HG03558 (cell line): Measurements from ENCODE around the gene KIRREL1.

ENCODE experiments used
- ATAC-seq: cut with Tn5 transposase; IDR thresholded peaks from one replicate; pipeline ENCODE4 v1.9.1; 2021; ENCODE audit warnings: moderate number of reproducible peaks; ENCODE audit not compliant: unreplicated experiment; ENCODE audit errors: extremely low read depth

The KIRREL1 gene

DNA sequence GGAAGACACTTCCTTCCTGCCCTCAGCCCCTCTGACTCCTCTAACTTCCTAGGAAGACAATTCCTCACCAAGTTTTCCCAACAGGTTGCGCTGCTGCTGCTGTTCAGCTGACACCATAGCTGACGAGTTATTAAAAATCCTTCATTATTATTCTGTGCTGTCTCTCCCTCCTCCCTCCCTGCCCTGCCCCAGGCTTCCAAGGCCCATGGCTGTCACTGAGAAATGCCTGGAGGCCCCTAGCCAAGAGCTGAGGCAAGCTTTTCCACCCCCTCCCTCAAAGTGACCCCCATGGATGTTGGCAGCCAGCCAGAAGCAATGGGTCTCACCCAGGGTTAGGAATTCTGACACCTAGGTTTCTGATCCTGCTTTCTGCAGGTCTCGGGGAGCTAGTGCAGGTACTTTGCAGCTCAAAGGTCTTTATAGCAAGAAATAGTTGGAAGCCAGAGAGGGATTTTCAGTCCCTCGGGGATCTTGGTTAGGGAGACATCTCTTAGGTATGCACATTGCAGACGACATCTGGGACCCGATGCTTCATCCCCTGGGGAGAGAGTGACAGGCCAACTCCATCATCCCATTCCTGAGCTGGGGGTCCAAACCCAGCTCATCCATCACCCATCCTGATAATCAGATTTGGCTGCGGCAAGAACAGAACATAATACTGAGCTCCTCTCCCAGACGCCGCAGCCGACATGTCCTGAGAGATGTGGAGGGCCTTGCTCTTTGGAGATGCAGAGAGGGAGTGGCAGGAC, 65.0 kb downstream of the KIRREL1 start:
- ATAC-seq: no peak

DNA sequence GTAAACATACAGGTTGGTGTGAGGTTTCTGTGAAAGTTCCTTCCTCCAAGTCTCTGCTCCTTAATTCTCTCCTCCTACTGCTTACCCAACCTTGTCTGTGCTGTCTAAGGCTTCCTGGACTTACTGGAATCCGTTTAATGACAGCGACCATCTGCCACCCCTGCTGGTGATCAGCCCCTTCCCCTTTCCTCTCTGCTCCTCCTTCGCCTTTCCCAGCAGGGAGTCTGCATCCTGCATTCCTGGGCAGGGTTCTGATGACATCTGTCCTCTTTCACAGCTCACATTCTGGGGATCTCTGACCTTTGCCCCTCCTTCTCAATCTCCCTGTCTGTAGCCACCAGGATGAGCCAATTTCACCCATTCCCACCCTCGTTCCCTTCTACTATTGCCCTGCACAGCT, 66.5 kb downstream of the KIRREL1 start:
- no peak for ATAC-seq

DNA sequence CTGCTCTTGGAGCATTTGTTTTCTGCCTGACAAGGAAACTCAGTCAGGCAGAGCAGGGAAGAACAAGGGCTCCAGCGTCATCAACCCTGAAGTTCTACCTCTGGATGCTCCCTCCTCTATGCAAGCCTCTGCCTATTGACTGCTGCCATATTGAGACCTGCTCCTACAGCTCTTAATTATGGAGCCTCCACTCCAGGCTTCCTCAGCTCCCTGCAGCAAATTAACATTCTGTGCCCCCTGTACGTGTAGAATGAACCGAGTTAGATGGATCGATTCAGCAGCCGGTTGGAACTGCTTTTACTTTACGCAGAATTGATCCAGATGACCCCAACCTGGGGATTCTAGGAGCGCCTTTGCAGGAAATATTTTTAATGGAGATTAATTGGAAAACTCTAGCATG, 68.7 kb downstream of the KIRREL1 start:
- no peak for ATAC-seq

DNA sequence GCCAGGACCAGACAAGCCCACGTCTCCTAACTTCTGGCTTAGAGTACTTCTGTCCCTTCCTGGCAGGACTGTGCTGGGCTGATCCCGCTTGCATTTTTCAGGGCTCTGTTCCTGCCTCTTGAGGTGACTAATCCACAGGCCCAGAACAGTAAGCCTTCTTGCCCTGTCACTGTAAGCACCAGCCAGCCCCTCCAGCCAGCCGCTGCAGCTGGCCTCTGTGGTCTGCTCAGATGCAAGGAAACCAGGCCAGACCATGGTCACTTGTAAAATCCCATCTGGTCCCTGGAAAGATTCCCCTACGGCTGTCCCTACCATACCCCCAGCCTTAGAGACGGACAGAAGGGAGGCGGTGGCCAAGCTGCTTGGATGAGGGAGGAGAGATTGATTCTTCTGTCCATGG, 74.2 kb downstream of the KIRREL1 start:
- no peak for ATAC-seq

DNA sequence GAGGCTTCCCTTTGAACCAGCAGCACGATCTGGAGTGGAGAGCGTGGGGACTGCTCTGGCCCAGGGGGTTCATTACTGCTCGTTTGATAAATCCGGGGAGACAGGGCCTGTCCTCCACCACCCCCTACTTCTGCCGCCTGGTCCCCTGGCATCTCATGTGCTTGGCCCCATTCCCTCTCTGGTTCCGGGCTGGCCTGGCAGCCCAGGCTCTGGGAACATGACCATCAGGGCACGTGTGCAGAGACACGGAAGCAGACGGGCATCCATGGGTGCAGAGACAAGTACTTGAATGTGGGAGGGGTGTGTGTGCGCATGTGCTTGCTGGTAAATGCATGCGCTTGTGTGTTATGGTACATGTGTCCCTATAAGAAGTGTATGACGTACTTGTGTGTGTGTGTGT, 75.5 kb downstream of the KIRREL1 start:
- no peak for ATAC-seq

DNA sequence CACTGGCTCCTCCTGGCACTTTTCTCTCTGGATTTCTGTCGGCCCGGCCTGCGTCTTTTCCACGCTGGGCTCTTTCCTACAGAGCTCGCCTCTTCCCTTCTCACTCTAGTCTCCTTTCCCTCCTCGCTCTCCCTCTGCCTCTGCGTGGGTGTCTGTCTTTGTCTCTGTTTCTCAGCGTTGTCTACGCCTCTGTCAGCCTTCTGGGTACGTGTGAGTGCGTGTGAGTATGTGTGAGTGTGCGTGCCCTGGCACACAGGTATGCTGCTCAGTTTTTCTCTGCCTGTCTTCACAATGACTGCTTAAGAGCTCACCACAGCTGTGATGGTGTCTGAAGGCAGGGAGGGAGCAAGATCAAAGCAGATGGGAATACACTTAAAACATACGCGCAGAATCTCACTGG, 77.7 kb downstream of the KIRREL1 start:
- ATAC-seq: no peak

DNA sequence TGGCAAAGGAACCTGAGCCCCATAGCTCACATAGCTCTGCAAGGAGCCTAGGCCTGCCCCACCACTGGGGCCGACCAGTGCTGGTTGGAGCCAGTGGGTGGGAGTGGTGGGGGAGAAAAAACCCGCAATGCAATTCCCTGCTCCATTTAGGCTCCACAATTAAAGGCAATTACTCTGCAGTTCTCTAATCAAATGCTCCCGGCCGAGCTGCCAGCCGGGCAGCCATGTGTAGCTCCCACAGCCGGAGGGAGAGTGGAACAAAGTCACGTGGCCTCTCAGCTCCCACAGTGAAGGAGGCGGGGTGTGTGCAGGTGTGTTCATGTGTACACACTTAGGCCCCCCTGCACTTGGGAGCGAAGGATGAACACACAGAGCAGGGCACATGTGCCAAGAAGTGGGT, 81.6 kb downstream of the KIRREL1 start:
- no peak for ATAC-seq

DNA sequence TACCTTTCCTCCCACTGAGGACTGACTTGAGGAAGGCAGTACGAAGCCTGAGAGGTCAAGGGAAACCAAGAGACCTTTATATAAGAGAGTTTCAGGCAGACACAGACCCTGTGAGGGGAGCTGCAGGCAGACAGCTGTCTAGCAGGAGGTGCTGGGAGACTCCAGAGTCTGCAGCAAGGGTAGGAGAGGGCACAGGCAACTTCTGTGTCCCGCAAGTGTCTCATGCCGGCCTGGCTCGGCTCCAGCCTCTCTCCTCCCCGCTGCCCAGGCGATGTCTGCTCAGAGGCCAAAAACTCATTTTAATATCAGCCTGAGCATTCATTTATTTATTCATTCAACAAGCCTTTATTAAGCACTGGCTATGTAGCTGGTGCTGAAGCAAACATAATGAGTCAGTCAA, 83.0 kb downstream of the KIRREL1 start:
- no peak for ATAC-seq

DNA sequence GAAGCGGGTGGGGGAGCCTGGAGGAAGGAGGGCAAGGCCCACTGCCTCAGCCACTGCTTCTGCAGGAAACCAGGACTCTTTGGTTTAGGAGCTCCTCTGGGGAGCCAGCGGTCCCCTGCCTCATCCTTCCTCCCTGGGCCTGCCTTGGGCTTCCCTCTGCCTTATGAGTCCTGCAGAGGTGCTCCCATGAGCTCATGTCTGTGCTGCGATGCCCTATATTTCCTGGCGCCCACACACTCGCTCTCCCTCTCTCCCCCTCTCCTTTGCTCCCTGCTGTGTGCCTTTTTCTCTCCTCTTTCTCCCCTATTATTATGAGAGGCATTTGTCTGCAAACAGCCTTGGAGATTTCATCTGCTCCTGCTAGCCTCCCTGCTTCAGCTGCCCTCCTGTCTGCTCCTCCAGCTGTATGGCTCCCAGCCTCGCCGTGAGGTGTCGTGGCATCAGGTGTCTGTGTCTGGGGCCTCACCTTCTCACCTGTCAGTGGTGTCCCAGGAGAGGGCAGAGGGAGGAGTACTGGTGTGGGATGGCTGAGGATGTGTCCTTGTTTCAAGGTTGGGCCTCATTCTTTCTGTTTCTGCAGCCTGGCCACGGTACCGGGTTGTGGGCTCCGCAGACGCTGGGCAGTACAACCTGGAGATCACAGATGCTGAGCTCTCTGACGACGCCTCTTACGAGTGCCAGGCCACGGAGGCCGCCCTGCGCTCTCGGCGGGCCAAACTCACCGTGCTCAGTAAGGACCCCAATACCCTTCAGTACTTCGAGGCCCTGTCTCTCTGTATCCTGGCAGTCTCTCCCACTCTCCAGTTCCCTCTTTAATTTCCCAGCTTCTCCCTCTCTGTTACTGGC, 84.2 kb downstream of the KIRREL1 start:
- ATAC-seq: no peak

DNA sequence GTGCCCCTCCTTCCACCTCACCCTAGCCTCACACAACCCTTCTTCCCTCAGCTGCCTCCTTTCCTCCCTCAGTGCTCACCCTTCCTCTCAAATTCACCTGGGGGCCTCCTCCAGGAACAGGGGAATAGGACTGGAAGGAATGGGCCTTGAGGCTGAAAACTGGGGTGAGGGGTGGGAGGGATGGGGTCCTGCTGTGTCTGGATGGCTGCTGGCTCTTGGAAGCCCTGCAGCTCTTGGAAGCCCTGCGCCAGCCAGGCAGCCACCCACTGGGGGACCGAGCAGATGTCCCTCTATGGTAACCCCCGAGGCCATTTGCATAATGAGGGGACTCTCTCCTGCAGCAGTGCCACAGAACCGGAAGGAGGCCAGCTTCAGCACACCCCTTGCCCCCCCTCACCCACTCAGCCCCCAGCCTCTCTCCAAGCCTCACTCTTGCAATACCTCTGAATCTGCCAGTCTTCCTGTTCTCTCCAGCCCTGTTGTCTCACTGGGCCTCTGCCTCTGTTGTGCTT, 85.2 kb downstream of the KIRREL1 start:
- no peak for ATAC-seq

DNA sequence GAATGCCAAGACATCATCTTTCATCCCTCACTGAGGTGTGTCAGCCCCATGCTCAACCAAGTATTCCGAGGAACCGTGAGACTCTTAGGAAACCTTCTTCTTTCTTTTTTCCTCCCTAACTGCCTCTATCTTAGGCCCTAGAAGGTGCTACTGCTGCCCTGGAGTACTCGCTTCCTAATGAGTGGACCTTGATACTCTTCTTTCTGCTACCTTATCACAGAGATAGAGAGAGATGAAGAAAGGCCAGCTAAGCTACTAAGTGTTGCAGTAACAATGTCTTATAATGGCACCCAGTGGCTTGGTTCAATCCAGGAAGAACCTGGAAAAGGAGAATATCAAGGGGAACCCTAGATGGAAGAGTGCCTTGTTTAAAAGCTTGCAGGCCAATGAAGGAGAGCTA, 86.6 kb downstream of the KIRREL1 start:
- no peak for ATAC-seq

DNA sequence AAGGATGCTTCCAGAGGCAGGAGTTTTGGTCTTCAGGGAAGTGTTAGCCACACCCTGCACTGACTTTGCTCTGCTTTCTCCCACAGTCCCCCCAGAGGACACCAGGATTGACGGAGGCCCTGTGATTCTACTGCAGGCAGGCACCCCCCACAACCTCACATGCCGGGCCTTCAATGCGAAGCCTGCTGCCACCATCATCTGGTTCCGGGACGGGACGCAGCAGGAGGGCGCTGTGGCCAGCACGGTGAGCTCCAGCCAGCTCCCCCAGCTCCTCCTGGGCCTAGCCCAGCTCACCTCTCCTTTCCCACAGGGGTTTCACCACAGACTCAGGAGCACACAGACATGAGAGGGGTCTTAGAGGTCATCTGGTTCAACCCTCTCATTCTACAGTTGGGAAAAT, 90.9 kb downstream of the KIRREL1 start:
- ATAC-seq: no peak

DNA sequence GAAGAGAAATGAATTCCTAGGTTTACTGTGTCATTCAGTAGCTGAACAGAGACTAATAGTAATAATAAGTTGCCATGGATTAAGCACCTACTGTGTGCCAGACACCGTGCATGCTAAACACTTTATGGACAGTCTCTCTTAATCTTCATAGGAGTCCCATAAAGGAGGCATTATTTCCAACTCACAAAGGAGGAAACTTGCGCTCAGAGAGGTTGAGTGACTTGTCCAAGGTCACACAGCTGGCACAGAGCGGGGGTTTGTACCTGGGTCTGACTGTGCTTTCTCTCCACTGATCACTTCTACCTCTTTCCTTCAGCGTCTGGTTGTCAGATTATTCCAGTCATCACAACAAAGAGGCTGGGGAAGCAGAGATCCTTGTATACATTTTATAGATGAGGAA, 91.3 kb downstream of the KIRREL1 start:
- no peak for ATAC-seq

DNA sequence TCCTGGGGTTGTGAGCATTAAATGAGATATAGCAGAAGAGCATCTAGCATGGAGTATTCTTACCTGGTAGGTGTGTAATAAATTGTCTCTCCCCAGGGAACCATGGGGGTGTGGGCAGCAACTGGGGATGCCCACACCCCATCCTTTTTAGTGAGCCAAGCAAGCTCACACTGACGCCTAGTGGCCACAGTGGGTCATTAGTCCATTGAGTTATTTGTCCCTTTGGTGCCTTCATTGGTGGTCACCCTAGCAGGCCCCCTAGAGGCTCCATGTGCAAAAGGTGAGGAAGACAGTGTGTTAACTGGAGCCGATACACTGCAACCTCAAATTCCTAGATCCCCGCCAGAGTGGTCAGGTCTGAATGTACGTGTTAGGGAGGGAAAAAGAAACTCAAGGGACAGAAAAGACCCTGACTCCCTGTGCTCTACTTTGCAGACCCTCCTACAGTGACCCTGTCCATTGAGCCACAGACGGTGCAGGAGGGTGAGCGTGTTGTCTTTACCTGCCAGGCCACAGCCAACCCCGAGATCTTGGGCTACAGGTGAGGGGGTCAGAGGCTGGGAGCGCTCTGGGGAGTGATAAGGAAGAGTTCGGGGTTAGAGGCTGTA, 94.0 kb downstream of the KIRREL1 start:
- ATAC-seq: no peak

DNA sequence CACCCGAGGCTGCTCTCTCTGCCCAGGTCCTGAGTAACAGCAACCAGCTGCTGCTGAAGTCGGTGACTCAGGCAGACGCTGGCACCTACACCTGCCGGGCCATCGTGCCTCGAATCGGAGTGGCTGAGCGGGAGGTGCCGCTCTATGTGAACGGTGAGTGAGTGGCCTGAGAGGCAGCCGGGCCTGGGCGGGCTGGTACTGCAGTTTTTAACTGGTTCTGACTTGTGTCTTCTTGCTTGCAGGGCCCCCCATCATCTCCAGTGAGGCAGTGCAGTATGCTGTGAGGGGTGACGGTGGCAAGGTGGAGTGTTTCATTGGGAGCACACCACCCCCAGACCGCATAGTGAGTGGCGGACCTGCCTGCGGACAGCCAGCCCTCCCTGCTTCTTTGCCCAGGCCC, 96.0 kb downstream of the KIRREL1 start:
- ATAC-seq: no peak

DNA sequence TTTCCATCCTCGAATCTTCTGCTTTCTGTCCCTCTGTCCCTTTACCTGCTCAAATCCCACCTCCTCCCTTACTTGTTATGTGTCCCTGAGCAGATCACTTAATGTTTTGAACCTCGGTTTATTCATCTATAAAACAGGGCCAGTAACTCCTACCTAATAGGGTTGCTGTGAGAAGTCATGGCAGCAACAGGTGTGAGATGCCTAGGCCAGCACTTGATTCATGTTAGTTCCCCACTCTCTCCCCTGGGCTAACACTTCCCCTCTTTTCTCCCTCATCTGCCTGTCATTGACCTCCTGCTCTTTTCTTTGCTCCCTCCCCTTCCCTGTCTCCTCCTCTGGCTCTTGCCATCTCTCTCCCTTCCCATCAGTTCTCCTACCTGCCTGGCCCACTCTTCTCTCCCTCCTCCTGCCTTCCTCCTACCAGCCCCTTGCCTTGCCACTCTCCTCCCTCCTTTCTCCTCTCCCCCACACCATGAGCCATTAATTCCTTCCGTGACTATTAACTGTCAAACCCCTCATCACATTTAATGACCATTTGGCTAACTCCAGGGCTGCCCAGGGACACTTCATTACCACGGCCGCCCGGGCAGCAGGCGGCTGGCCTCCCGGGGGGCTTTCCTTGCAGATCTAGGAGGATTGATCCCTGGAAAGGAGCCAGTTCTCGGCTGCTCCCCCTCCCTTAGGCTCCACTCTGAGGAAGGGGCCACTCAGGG, 96.6 kb downstream of the KIRREL1 start:
- ATAC-seq: no peak

DNA sequence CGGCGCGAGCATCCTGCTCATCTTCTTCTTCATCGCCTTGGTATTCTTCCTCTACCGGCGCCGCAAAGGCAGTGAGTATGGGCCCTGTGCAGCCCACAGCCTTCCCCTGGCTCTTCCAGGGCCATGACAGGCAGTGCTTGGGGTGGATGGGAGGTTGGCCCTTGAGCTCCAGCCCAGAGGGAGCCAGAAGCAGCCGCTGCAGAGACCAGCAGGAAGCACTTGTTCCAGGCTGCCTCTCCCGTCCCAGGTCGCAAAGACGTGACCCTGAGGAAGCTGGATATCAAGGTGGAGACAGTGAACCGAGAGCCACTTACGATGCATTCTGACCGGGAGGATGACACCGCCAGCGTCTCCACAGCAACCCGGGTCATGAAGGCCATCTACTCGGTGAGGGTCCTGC, 99.9 kb downstream of the KIRREL1 start:
- ATAC-seq: no peak

DNA sequence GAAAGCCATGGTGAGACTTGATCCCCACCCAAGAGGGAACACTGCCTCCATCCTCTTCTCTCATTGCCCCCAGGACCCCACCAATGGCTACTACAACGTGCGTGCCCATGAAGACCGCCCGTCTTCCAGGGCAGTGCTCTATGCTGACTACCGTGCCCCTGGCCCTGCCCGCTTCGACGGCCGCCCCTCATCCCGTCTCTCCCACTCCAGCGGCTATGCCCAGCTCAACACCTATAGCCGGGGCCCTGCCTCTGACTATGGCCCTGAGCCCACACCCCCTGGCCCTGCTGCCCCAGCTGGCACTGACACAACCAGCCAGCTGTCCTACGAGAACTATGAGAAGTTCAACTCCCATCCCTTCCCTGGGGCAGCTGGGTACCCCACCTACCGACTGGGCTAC, 101.1 kb downstream of the KIRREL1 start:
- no peak for ATAC-seq

DNA sequence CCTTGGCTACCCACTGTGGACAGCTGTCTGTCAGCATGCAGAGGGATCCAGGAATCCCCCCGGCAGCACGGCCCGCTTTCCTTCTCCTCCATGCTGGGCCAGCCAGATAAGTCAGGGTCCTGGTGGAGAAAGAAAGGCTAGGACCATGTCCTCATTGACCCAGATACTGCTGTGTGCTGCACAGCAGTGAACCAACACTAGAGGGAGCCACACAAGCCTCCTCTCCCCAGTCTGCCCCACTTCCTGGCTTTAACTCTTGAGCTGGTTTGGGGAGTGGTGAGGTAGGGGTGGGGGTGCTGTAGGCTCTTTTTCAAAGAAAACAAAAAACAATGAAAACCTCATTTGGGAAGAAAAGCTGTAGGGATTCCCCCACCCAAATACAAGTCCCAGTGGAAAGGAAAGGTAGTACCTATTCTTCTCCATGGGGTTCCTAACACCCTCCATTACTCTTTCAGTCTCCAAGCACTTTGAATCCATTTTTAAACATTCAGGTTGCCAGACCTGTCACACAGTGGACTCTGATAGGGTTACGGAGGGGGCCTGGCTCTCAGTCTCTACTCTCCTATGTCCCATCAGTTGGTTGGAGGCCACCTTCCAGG, 102.4 kb downstream of the KIRREL1 start:
- ATAC-seq: no peak

DNA sequence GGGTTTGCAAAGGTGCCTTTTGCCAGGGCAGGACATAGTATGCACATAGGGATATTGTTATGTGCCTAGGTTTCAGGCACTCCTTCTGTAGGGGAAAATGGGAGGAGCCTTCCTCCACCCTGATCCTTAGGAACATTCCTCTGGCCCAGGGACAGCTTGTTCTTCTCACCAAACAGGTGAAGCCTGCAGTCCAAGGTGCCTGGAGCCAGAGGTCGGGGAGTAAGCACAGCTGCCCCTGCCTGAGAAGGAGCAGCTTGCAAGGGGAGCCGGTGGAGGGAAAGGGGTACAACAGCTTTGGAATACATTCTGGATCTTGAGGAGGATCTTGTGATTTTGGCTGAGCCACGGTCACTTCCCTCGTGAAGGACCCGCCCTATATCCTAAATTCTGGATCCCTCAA, 104.8 kb downstream of the KIRREL1 start:
- no peak for ATAC-seq
